GM23338 (cell line): ENCODE measurements around the gene CCNYL1. TPM values are rescaled to one million over a fixed set of nuclear protein-coding genes. Genes with fewer than 3 reads are reported as not detected.
A peak's percentile ranks its signal among the peaks of the same experiment; 100 is the strongest.

ENCODE experiments used
- ATAC-seq: fragments of 200-7000 bp; cut with Tn5 transposase; 3 replicates; pipeline ENCODE4 v1.9.1; 2020
- DNase-seq: peaks from one replicate; pipeline ENCODE4 v3.0.0-alpha.2; 2015; ENCODE audit warnings: low spot score
- H2AFZ ChIP-seq: fragments of 200-600 bp; sonication (generic); 2 replicates; pipeline ENCODE4 v1.8.0; 2016; ENCODE audit warnings: antibody characterized with exemption, mild to moderate bottlenecking, moderate library complexity
- H3F3A ChIP-seq: fragments of 200-600 bp; sonication (generic); replicated peaks from 2 replicates; pipeline ENCODE4 v1.8.0; 2017; ENCODE audit warnings: antibody characterized with exemption, mixed run types, low read depth
- H3K27ac ChIP-seq: fragments of 200-600 bp; sonication (generic); 2 replicates; pipeline ENCODE4 v1.6.1; 2016; ENCODE audit warnings: low read depth
- H3K27me3 ChIP-seq: fragments of 200-600 bp; sonication (generic); 2 replicates; pipeline ENCODE4 v1.8.0; 2016; ENCODE audit warnings: mild to moderate bottlenecking, mixed run types, moderate library complexity; ENCODE audit not compliant: insufficient read depth
- H3K36me3 ChIP-seq: fragments of 200-600 bp; sonication (generic); 2 replicates; pipeline ENCODE4 v1.8.0; 2016; ENCODE audit warnings: mild to moderate bottlenecking; ENCODE audit not compliant: insufficient read depth
- H3K4me1 ChIP-seq: fragments of 200-600 bp; sonication (generic); 2 replicates; pipeline ENCODE4 v1.8.0; 2016; ENCODE audit warnings: mild to moderate bottlenecking, moderate library complexity; ENCODE audit not compliant: insufficient read depth
- H3K4me2 ChIP-seq: fragments of 200-600 bp; sonication (generic); 2 replicates; pipeline ENCODE4 v1.7.1; 2017; ENCODE audit warnings: mixed run types
- H3K4me3 ChIP-seq: fragments of 200-600 bp; sonication (generic); 2 replicates; pipeline ENCODE4 v1.6.1; 2016; ENCODE audit warnings: mixed run types
- H3K79me2 ChIP-seq: fragments of 200-600 bp; sonication (generic); replicated peaks from 2 replicates; pipeline ENCODE4 v1.8.0; 2017; ENCODE audit warnings: mild to moderate bottlenecking; ENCODE audit not compliant: insufficient read depth
- H3K9me2 ChIP-seq: fragments of 200-600 bp; sonication (generic); 2 replicates; pipeline ENCODE4 v1.8.0; 2017; ENCODE audit not compliant: insufficient read depth
- H4K20me1 ChIP-seq: fragments of 200-600 bp; sonication (generic); replicated peaks from 2 replicates; pipeline ENCODE4 v1.8.0; 2017; ENCODE audit warnings: mild to moderate bottlenecking; ENCODE audit not compliant: insufficient read depth
- H3K27ac Mint-ChIP-seq: 2 replicates; pipeline ENCODE4 v1.8.0; 2020; ENCODE audit warnings: inconsistent platforms, mild to moderate bottlenecking, moderate library complexity, mixed read lengths
- H3K27me3 Mint-ChIP-seq: 3 replicates; pipeline ENCODE4 v1.8.0; 2022; ENCODE audit warnings: low read depth, mild to moderate bottlenecking, moderate library complexity, mixed read lengths, inconsistent platforms; ENCODE audit not compliant: insufficient read depth, poor library complexity
- H3K36me3 Mint-ChIP-seq: 3 replicates; pipeline ENCODE4 v1.8.0; 2021; ENCODE audit warnings: low read depth, mild to moderate bottlenecking, inconsistent platforms, moderate library complexity, mixed read lengths
- H3K4me1 Mint-ChIP-seq: 3 replicates; pipeline ENCODE4 v1.8.0; 2020; ENCODE audit warnings: mild to moderate bottlenecking, inconsistent platforms, mixed read lengths
- H3K4me3 Mint-ChIP-seq: 3 replicates; pipeline ENCODE4 v1.8.0; 2021; ENCODE audit warnings: moderate library complexity, mild to moderate bottlenecking, inconsistent platforms, mixed read lengths
- H3K9me3 Mint-ChIP-seq: 3 replicates; pipeline ENCODE4 v1.8.0; 2020; ENCODE audit warnings: moderate library complexity, mild to moderate bottlenecking, inconsistent platforms, mixed read lengths
- CREB1 ChIP-seq: fragments of 250-450 bp; sonication (Bioruptor Pico); IDR thresholded peaks from 2 replicates; pipeline ENCODE4 v1.5.0; 2020; ENCODE audit warnings: low read depth, mild to moderate bottlenecking, moderate library complexity
- CTCF ChIP-seq, 2 experiments: fragments of 200-600 bp in 1 of 2; sonication (generic) in 1 of 2; conservative IDR thresholded peaks; 2 replicates each; pipeline versions ENCODE4 v1.5.1 to v1.6.1; 2016 to 2017; ENCODE audit warnings: antibody characterized with exemption in 2 of 2, low read depth in 2 of 2, mild to moderate bottlenecking in 2 of 2, moderate library complexity in 1 of 2
- ETS1 ChIP-seq: IDR thresholded peaks from 2 replicates; pipeline ENCODE4 v1.6.1; 2016; ENCODE audit warnings: antibody characterized with exemption
- EZH2 ChIP-seq: fragments of 200-600 bp; sonication (generic); IDR thresholded peaks from one replicate; pipeline ENCODE4 v1.8.0; 2017; ENCODE audit warnings: antibody characterized with exemption, mild to moderate bottlenecking, low read depth; ENCODE audit not compliant: unreplicated experiment
- EZH2phosphoT487 ChIP-seq: fragments of 200-600 bp; sonication (generic); IDR thresholded peaks from one replicate; pipeline ENCODE4 v1.8.1; 2018; ENCODE audit warnings: antibody characterized with exemption; ENCODE audit not compliant: unreplicated experiment
- JUNB ChIP-seq: IDR thresholded peaks from one replicate; pipeline ENCODE4 v1.6.1; 2016; ENCODE audit warnings: antibody characterized with exemption; ENCODE audit not compliant: unreplicated experiment
- NANOG ChIP-seq: IDR thresholded peaks from 2 replicates; pipeline ENCODE4 v1.6.1; 2016; ENCODE audit warnings: antibody characterized with exemption, borderline replicate concordance
- POLR2AphosphoS5 ChIP-seq: IDR thresholded peaks from 2 replicates; pipeline ENCODE4 v1.6.1; 2016; ENCODE audit warnings: antibody characterized with exemption, low read depth
- REST ChIP-seq: IDR thresholded peaks from one replicate; pipeline ENCODE4 v1.6.1; 2018; ENCODE audit warnings: antibody characterized with exemption; ENCODE audit not compliant: unreplicated experiment
- STAT1 ChIP-seq: IDR thresholded peaks from one replicate; pipeline ENCODE4 v1.6.1; 2016; ENCODE audit warnings: antibody characterized with exemption; ENCODE audit not compliant: unreplicated experiment
- ZNF114 ChIP-seq: fragments of 250-450 bp; sonication (Bioruptor Pico); IDR thresholded peaks from 2 replicates; pipeline ENCODE4 v1.5.0; 2020; ENCODE audit warnings: mild to moderate bottlenecking, moderate library complexity
- ZNF331 ChIP-seq: fragments of 250-450 bp; sonication (Bioruptor Pico); IDR thresholded peaks from 2 replicates; pipeline ENCODE4 v1.5.0; 2020; ENCODE audit warnings: low read depth, mild to moderate bottlenecking, moderate library complexity
- ZNF462 ChIP-seq: fragments of 250-450 bp; sonication (Bioruptor Pico); IDR thresholded peaks from 2 replicates; pipeline ENCODE4 v1.5.0; 2020; ENCODE audit warnings: mild to moderate bottlenecking, moderate library complexity
- polyA plus RNA-seq: library from polyadenylated mRNA; unstranded; fragments of >200 nt; fragmentation: Nextera tagmentation; extraction: Ambion mirVana; gene quantifications from 2 replicates; pipeline ENCODE4 v1.2.1, GENCODE V29; 2016
- total RNA-seq: library from RNA; depleted of rRNA; stranded (reverse); fragments of >200 nt; shearing (Covaris generic); gene quantifications from 2 replicates; pipeline ENCODE4 v1.2.3, GENCODE V29; 2014

Gene CCNYL1
- total and polyA plus RNA-seq, 2 experiments from 2014 or later = 19.6 to 32.1 TPM

- Histone ChIP-seq H3K9me2 (no peaks in the 10 kb centered on the region), H3K4me1 (0 out of 2 replicates have a peak, but pooled peaks cover 4% of the 10 kb centered on the region), H3K36me3 (no peaks in the 10 kb centered on the region), H3K27ac (no peak overlapping the region), H3F3A (no peaks in the 10 kb centered on the region), H4K20me1 (no peaks in the 10 kb centered on the region), H3K4me3 (no peak overlapping the region), H2AFZ (peak overlapping the region; percentile 74), H3K4me2 (no peak overlapping the region), H3K79me2 (no peaks in the 10 kb centered on the region), H3K27me3 (no peaks in the 10 kb centered on the region)
- Mint-ChIP-seq H3K36me3 (no peaks in the 10 kb centered on the region), H3K4me3 (no peak overlapping the region), H3K4me1 (peaks cover 2% of the 10 kb centered on the region; the same call in 2 of the 3 replicates), H3K27me3 (peaks cover 4% of the 10 kb centered on the region), H3K9me3 (no peaks in the 10 kb centered on the region), H3K27ac (no peak overlapping the region)
- ATAC-seq (peak; percentile 44; the same call in 2 of the 3 replicates), DNase-seq (no peak)
- TF ChIP-seq EZH2 (no peak), CTCF (conservative IDR thresholded peaks at IDR 0.05; ENCODE audit: low read depth in 2 of 2) (no peak), ZNF462 (no peak), EZH2phosphoT487 (no peak), POLR2AphosphoS5 (no peak), JUNB (no peak), ZNF114 (no peak), STAT1 (no peak), ETS1 (no peak), REST (no peak), ZNF331 (CRISPR knock-in tag) (no peak), CREB1 (CRISPR knock-in tag) (no peak), NANOG (no peak)
Observed at GRCh38 chr2:207782238-207783030, 71.0 kb downstream of the CCNYL1 start.
